GM18907 (cell line): ENCODE results near the gene FAIM.
A peak's percentile ranks its signal among the peaks of the same experiment; 100 is the strongest.
"Not testable (repeated sequence)": the region's sequence is repeated elsewhere in the genome, so short reads cannot be mapped to it uniquely, and the experiment has no call there.

Experiments used
- ATAC-seq: cut with Tn5 transposase; IDR thresholded peaks from one replicate; pipeline ENCODE4 v1.9.1; 2021; ENCODE audit warnings: mild to moderate bottlenecking, moderate library complexity; ENCODE audit not compliant: unreplicated experiment

Gene FAIM, protein sequence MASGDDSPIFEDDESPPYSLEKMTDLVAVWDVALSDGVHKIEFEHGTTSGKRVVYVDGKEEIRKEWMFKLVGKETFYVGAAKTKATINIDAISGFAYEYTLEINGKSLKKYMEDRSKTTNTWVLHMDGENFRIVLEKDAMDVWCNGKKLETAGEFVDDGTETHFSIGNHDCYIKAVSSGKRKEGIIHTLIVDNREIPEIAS

DNA sequence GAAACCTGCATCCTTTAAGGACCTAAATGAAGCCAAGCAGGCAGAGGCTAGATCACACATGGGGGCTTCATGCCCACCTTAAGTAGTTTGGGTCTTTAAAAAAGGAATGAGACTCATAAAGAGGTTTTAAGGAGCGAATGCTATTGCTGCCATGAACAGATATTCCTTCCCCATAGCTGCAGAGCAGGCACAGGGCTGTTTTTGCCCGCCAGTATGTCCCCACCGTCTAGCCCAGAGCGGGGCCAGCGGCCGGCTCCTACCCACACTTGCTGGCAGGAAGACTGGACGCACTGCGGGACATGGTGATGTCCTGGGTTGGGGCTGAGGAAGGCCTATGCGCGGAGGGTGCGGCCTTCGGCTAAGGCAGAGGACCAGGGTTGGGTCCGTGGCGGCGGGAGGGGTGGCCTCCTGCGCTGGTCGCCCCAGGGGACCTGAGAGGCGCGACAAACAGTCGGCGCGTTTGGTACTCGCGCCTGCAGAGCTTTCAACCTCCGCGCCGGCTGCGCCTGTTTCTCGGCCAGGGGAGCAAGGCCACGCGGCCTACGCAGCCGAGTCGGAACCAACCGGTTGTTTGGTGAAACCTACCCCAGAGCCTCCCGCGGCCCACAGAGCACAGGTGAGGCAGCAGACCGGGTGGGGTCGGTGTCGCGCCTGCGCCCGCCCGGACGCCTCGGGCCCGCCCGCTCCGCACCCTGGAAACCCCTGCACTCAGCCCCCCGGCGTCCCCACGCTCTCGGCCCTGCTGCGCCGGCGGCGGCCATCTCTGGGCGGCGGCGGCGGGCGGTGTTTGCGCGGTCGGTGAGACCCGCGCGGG lies at the start of gene FAIM:
FAIM (plus strand) TSS at position 450 of the 814 bp plus-strand sequence. CDS start 10,956 bp downstream, outside the sequence.
- ATAC-seq = peak; percentile 83

GRCh38 chr3:138559134-138559533 lies 49.4 kb upstream of the FAIM start:
- ATAC-seq = no peak

DNA sequence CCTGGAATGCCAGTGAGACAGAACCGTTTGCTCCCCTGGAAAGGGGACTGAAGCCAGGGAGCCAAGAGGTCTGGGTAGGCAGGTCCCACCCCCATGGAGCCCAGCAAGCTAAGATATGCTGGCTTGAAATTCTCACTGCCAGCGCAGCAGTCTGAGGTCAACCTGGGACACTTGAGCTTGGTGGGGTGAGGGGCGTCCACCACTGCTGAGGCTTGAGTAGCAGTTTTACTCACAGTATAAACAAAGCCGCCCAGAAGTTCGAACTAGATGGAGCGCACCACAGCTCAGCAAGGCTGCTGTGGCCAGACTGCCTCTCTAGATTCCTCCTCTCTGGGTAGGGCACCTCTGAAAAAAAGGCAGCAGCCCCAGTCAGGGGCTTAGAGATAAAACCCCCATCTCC lies 48.1 kb upstream of the FAIM start:
- ATAC-seq = no peak

DNA sequence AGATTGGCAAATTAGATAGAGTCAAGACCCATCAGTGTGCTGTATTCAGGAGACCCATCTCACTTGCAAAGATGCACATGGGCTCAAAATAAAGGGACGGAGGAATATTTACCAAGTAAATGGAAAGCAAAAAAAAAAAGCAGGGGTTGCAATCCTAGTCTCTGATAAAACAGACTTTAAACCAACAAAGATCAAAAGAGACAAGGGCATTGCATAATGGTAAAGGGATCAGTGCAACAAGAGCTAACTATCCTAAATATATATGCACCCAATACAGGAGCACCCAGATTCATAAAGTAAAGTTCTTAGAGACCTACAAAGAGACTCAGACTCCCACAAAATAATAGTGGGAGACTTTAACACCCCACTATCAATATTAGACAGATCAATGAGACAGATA lies 45.7 kb upstream of the FAIM start:
- not testable (repeated sequence) for ATAC-seq

DNA sequence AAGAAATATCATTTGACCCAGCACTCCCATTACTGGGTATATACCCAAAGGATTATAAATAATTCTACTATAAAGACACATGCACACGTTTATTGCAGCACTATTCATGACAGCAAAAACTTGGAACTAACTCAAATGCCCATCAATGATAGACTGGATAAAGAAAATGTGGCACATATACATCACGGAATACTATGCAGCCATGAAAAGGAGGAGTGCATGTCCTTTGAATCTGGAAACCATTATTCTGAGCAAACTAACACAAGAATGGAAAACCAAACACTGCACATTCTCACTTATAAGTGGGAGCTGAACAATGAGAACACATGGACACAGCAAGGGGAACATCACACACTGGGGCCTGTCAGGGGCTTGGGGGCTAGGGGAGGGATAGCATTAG lies 42.3 kb upstream of the FAIM start:
- ATAC-seq = not testable (repeated sequence)

- ATAC-seq = no peak
These were observed 41.2 kb upstream of the FAIM start for GRCh38 chr3:138567403-138567802.

- no peak for ATAC-seq
These were observed 39.5 kb upstream of the FAIM start for GRCh38 chr3:138569090-138569489.

DNA sequence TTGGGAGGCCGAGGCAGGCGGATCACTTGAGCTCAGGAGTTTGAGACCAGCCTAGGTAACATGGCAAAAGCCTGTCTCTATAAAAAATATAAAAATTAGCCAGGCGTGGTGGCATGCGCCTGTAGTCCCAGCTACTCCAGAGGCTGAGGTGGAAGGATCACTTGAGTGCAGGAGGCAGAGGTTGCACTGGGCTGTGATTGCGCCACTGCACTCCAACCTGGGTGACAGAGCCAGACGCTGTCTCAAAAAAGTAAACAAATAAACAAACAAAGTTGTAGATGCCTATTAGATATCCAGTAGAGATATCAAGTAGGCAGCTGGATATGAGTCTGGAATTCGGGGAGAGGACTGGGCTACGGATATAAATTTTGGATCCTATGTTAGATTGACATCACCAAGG lies 38.9 kb upstream of the FAIM start:
- not testable (repeated sequence) for ATAC-seq

DNA sequence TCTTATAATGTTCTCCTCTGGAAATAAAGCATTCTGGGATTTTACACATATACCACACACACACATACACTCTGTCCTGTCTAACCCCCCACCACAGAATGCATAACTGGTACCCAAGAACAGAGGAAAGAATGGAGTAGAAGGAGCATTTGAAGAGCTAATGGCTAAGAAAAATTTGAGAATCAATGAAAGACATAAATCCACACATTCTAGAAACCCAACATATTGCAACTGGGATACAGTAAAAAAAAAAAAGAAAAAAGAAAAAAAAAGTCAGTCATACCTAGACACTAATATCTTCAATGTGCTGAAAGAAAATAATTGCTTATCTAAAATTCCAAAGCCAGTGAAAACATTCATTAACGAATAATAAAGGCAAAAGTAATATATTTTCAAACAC lies 35.4 kb upstream of the FAIM start:
- no peak for ATAC-seq

DNA sequence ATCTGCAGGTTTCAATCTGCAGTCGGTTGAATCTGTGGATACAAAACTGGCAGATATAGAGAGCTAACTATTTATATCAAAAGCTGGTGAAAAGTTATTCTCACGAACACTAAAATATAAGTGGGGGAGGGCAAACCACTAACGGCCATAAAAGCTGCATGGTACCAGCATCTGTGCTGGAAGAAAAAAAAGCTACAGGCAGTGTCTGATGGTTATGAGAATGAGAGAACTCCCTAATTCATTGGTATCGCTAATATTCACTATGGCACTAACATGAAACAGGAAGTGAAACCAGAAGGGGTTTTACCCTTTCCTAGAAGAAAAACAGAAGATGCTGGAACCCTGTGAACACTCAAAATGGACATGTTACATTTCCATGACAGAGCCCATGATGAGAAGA lies 30.4 kb upstream of the FAIM start:
- ATAC-seq = peak; percentile 97

DNA sequence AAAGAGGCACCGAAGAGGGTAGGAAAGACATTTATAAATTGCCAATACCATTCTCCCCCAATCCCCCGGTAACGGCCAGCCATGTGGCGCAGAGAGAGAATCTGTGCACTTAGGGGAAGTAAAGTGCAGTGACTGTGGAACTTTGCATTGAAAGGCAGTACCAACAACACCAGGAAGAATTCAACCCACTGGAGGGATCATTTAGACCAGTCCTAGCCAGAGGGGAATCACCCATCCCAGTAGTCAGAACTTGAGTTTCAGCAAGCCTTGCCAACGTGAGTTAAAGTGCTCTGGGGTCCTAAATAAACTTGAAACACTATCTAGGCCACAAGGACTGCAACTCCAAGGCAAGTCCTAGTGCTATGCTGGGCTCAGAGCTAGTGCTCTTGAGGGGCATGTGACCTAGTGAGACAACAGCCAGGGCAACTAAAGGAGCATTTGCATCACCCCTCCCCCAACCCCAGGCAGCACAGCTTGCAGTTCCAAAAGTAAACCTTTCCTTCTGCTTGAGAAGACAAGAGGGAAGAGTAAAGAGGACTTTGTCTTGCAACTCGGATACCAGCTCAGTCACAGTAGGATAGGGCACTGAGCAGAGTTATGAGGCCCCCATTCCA lies 29.5 kb upstream of the FAIM start:
- ATAC-seq = no peak

DNA sequence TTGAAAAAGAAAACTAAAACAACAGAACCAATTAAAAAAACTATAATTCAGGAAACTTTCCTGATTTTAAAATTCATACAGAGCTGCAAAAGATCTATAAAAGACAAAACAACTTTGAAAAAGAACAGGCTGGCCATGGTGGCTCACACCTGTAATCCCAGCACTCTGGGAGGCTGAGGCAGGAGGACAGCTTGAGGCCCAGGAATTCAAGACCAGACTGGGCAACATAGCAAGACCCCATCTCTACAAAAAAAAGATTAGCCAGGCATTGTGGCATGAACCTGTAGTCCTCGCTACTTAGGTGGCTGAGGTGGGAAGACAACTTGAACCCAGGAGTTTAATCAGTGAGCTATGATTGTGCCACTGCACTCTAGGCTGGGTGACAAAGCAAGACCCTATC lies 21.2 kb upstream of the FAIM start:
- no peak for ATAC-seq

GRCh38 chr3:138588445-138588844 lies 20.1 kb upstream of the FAIM start:
- no peak for ATAC-seq

DNA sequence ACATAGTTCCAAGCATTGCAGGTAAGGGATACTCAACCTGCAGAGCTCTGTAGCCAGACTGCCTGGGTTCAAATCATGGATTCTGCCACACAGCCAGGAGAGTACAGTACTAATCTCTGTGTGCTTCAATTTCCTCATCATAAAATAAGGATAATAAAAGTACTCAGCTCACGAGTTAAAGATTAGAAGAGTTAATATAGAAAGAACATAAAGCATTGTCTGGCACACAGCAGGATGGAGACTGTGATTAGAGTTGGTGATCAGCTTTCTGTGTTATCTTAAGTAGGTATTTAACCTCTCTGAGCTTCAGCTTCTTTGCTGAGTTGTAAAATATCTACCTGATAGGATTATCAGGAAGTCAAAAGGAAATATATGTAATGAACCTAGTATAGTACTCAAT lies 17.2 kb upstream of the FAIM start:
- ATAC-seq = no peak

GRCh38 chr3:138593488-138594149 lies 15.0 kb upstream of the FAIM start:
- ATAC-seq = no peak

DNA sequence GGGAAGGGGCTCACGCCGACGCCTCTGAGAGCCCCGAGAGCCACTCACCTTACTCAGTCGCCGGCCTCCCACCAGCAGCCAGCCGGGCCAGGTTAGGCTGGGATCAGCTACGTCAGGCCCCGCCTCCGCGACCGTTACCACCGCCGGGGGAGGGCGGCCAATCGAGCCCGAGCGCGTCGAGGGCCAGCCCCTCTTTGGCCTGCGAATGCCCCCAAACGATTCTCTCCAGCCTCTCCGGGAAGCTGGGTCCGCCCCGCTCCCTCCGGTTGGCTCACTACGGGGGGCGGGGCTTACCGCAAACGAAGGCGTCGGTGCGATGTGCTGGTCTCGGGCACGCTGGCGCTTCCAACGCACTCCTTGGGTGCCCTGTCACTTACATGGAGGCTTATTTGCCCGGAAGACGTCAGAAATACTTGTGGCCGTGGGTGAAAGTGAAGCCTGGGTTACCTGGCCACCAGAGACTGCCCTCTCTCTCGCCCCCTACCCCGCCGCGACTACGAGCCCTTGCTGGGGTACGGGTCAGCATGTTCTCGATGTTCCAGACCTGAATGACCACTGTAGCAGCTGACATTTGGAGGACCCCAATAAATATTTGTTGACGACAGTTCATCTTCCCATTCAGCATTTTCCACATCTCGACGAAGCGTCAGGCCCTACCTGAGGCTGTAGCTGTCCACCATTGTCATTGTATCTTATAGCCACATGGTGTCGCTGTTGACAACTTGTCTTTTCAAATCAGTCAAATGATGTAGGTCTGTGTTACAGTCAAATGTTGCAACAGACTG lies 14.2 kb upstream of the FAIM start, which contains the start of gene CEP70:
CEP70 (minus strand) TSS at position 111 of the 785 bp plus-strand sequence. CDS start 21,333 bp downstream, outside the sequence.
- ATAC-seq = peak; percentile 88

DNA sequence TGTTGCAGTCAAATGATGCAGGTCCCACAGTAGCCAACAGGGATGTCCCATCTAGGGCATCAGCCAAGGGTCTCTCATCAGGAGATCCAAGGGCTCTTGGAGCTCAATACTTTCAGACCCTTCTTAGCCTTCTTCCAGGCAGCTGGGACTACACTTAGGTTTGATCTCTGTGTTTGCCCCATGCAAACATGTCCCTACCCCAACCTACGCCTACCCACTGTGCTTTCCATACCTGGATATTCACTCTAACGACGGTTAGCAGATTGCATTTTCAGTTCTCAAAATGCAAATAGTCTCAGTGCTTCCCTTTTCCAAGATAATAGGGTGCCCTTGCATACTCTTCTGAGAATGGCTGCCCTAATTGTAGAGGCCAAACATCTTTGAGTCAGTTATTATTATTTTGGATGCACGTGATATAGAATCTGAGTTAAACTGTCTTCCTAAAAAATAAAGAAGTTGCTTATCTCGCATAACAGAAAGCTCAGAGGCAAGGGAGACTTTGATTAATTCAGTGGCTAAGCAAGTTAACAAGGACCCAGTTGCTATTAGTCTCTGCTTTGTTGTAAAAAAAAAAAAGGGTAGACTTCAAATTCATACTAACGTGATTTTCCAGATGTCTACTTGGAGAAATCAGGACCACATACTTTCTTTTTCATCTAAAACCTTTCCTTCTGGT lies 13.5 kb upstream of the FAIM start:
- ATAC-seq = no peak

DNA sequence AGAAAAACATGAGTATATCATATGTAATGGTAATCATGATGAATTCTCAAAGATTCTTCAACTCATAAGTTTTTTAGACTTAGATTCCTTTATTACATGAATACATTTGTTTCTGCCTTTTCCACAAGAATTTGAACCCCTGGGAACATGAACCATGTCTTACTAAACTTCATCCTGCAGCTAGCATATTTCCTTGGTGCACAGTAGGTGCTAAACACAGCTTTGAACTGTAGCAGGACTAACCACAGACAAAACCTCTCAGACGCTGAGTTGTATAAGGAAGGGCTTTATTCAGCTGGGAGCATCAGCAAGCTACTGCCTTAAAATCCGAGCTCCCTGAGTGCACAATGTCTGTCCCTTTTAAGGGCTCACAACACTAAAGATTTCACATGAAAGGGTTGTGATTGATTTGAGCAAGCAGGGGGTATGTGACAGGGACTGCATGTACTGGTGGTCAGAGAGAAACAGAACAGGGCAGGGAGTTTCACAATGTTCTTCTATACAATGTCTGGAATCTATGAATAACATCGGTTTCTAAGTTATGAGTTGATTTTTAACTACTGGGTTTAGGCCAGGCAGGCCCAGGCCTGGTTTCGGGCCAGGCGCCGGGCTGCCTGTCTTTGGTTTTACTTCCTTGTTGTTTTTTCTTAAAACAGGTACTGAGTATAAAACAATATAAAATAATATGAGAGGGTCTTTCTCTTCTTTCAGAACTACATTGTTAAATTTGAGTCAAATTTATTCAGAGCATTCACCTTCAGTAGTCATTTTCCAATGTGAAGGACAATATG lies 11.2 kb upstream of the FAIM start:
- ATAC-seq = not testable (repeated sequence)

DNA sequence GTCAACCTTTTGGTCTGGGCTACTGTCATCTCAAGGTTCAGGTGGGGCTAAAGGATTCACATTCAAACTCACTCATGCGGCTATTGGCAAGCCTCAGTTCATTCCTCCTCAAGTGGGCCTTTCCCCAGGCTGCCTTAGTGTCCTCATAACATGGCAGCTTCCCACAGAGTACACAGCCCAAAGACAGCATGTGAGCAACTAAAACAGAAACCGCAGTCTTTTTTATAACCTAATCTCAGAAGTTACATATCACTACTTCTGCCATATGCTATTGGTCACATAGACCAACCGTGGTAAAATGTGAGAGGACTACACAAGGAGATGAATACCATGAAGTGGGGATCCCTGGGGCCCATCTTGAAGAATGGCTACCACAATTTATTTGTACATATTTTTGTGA lies 10.0 kb upstream of the FAIM start:
- no peak for ATAC-seq
